Left renal cortex interstitium (tissue), 4 donors: ENCODE data around the gene FRRS1. TPM values are rescaled to one million over a fixed set of nuclear protein-coding genes. Genes with fewer than 3 reads are reported as not detected.
"Not testable (repeated sequence)": the region's sequence is repeated elsewhere in the genome, so short reads cannot be mapped to it uniquely, and the experiment has no call there.

Experiments
- DNase-seq, 4 donors: peaks; one replicate each; pipeline ENCODE4 v3.0.0-alpha.2; 2013; ENCODE audit warnings: low read depth in 4 of 4, low spot score in 2 of 4, missing footprints in 1 of 4
- polyA plus RNA-seq, 4 donors: library from polyadenylated mRNA; unstranded; fragments of 120-200 nt; gene quantifications; one replicate each; pipeline ENCODE4 v1.2.1, GENCODE V29; 2013; ENCODE audit not compliant: insufficient read length in 4 of 4

FRRS1 gene
- 10 to 100 TPM in 2 of 4 donors, 1 to 10 TPM in 2; 8.9 to 10.9 (median 9.8) TPM for polyA plus RNA-seq

DNA sequence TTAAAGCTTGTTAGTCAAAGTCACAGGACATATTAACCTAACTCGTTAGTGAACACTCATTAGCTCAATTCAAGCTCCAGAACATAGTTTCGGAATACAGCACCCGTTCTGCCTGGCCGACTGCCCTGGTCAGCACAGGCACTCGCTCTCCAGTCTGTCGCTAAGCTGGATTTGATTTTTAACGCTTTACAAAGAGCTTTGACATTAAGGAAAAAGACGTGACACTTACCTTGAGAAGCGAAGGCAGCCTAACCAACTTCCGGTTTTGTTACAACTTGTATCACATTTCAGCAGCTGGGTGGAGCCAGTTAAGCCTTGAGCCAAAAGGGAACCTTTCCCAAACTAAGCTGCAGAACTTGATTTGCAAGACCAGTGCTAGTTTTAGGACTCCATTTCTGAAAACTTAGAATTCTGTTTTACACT, at the start of gene FRRS1:
FRRS1 (minus strand) TSS at position 258 of the 423 bp plus-strand sequence. CDS start 17,867 bp downstream, outside the sequence.
- peak; percentile 63 to 78 (median 72) for DNase-seq

DNA sequence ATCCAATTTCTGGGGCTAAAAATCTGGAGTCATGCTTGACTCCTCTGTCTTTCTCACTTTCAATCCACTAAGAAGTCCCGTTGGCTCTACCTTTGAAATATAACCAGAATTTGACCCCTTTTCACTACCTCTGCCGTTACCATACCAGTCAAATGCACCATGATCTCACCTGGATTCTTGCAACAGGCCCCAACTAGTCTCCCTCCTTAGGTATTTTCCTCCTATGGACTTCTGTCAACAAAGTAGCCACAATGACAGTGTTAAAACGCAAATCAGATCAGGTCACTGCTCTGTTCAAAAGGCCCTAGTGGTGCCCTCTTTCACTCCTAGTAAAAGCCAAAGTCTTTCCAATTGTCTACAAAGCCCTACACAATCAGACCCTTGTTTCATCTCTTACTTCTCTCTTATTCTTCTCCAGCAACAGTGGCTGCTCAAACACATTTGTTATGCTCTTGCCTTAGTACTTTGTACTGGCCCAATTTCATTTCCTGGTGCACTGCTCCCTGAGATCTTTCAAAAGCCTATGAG, 48.0 kb upstream of the FRRS1 start:
- DNase-seq: no peak

DNA sequence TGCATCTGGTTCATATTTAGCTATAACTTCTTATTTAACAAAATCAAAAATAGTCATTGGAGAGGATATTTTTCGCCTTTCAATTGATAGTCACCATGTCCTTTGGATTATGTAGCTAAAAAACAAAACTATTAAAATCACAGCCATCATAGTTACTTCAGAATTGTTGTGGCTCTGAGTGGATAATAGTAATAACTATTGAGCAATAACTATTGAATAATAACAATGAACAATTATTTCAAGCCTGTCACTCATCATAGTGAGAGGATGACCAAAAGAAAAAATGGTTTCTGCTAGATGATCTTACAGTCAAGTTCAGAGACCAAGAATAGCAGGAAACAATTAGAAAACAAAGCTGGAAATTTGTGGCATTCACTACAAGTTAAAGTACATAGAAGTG, 45.3 kb upstream of the FRRS1 start:
- no peak for DNase-seq

- no peak for DNase-seq
These were observed 44.6 kb upstream of the FRRS1 start for GRCh38 chr1:99811075-99811474.

DNA sequence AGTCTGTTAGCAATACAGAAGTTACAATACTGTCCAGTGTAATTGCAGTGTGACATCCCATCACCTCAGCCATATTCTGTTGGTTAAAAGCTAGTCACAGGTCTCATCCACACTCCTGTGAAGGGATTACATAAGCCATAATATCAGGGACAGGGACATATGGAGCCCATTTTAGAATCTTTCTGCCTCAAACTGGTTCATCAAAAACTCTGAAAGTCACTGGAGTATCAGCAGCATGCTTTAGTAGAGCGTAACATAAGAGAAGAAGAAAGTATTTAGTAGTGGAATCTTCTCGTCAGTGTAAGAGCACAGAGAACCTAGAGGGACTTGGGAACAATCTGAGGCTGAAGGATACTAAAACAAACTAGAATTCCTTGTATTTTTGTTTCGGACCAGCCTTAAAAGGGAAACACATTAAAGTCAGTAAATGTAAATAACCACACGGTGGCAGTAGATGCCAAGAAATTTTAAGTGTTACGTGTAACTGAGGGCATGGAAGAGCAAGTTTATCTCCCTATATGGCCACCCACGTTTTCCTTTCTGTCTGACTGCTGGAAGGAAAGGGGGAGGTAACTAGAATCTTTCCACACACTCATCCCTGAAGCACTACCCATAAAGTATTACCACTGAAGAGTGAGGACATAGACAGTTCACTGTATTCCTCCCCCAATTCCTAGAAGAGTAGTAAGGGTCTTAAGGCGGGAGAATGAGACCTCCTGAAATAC, 42.1 kb upstream of the FRRS1 start:
- peak; percentile 66 to 82 (median 77) for DNase-seq

DNA sequence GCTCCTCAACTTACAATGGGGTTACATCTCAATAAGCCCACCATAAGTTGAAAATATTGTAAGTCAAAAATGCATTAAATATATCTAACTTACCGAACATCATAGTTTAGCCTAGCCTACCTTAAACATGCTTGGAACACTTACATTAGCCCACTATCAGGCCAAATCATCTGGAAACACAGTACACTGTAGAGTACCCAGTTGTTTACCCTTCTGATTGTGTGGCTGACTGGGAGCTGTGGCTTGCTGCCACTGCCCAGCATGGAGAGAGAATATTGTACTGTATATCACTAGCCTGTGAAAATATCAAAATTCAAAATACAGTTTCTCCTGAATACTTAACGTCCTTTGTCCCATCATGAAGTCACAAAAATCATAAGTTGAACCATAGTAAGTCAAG, 40.4 kb upstream of the FRRS1 start:
- no peak for DNase-seq

GRCh38 chr1:99801584-99801983, 35.1 kb upstream of the FRRS1 start:
- DNase-seq: no peak

DNA sequence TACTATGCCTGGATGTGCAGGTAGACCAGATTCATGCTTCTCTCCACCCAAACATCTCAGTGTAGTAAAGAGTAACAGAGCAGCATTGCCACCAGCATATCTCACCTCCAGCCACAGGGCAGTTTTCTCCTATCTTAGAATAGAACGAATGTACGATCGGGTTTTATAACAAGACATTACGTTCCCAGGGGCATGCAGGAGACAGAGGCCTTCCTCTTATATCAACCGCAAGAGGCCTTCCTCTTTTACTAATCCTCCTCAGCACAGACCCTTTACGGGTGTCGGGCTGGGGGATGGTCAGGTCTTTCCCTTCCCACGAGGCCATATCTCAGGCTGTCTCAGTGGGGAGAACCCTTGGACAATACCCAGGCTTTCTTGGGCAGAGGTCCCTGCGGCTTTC, 27.4 kb upstream of the FRRS1 start:
- not testable (repeated sequence) for DNase-seq

- no peak for DNase-seq
These were observed 23.3 kb upstream of the FRRS1 start for GRCh38 chr1:99789715-99790114.

DNA sequence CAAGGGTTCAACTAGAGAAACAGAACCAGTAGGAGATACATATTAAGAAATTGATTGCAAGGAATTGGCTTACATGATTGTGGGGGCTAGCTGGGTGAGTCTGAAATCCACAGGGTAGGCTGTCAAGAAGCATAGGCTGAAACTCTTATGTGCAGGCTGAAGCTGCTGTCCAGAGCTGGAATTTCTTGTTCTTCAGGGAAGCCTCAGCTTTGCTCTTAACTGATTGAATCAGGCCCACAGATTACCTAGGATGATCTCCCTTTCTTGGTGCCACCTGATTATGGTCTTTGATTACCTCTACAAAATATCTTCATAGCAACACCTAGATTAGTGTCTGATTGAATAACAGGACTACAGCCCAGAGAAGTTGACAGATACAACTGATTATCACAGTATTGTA, 22.5 kb upstream of the FRRS1 start:
- no peak for DNase-seq

DNA sequence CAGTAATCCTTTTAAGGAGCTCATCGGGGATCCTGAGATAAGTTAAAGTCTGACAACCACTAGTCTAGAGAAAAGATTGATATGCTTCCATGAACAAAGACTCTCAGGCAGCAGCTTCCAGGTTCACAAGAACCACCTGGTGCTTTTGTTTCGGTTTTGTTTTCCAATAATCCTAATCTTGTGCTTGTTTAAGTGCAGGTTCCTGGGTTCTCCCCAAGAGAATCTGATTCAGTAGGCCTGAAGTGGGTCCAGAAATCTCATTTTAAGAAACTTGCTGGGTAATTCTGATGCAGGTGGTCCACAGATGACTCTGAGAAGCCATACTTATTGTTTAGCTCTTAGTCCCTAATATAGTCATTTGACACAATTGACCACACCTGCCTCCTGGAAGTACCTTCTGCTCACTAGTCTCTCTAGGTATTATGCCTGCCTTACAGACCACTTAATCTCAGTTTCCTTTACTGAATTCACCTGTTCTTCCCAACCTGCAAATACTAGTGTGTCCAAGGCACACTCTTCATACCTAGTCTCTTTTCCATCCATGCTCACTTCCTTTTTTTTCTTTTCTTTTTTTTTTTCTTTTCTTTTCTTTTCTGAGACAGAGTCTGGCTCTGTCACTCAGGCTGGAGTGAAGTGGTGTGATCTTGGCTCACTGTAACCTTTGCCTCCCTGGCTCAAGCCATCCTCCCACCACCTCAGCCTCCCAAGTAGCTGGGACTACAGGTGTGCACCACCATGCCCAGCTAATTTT, 20.5 kb upstream of the FRRS1 start:
- no peak for DNase-seq

DNA sequence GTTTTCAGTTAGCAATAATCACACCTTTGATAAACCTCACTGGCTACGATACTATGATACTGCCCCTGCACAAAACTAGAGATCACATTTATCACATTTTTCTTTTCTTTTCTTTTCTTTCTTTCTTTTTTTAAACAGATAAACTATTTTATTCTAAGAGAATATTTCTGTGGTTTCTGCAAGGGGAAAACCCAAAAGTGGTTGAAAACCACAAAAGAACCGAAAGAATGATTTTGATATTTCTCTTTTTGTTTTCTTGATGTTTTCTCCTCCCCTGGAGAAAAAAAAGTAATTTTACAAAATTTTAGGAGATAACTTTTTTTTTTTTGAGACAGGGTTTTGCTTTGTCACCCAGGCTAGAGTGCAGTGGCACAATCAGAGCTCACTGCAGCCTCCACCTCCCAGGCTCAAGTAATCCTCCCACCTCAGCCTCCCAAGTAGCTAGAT, 18.4 kb upstream of the FRRS1 start:
- DNase-seq: no peak

DNA sequence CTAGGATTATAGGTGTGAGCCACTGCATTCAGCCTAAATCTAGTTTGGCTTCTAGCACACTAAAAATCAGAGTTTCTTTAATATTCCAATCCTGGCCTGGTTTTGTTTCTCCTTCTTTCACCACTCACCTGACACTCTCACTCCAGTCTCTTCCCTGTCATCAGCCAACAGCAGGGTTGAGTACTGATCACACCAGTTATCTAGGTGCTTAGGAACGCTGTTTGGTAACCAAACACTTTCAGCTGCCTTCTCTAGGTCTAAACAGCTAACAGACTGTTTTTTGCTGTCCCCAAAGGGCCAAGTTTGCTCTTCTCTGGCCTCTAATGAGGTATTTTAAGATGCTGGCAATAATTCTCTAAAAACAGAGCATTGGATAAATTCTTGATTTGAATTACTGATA, 17.7 kb upstream of the FRRS1 start:
- no peak for DNase-seq

DNA sequence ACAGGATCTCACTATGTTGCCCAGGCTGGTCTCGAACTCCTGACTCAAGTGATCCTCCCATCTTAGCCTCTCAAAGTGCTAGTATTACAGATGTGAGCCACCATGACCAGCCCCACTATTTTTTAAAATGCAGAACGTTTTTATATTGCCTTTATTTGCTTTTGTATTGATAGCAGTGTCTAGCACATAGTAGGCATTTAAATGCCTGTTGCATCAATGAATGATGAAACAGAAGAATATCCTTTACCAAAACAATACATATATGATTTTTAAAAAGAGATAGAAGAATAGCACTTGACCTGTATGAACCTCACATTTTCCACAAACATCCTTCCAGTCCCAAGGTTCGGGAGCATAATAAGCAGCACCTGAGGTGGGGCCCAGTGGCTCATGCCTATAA, 16.5 kb upstream of the FRRS1 start:
- no peak for DNase-seq

- DNase-seq: no peak
These were observed 16.0 kb upstream of the FRRS1 start for GRCh38 chr1:99782397-99782796.

DNA sequence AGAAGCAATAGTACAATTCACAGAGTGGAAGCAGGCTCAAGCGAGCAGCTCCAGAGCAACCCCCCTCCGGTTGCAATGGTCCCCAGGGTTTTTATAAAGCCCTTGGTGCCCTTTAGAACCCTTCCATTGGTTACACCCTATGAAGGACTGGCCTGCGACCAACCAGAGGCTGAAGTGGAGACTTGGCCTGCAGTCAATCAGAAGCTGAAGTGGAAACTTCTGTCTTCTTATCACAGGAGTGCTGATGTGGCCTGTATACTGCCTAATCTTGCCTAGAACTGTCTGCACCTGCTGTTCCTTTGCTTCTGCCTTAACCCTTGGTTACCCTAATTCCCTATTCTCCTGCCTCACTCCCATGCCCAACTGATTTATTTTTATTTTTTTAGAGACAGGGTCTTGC, 15.4 kb upstream of the FRRS1 start:
- DNase-seq: no peak

GRCh38 chr1:99777752-99778151, 11.3 kb upstream of the FRRS1 start:
- DNase-seq: no peak

DNA sequence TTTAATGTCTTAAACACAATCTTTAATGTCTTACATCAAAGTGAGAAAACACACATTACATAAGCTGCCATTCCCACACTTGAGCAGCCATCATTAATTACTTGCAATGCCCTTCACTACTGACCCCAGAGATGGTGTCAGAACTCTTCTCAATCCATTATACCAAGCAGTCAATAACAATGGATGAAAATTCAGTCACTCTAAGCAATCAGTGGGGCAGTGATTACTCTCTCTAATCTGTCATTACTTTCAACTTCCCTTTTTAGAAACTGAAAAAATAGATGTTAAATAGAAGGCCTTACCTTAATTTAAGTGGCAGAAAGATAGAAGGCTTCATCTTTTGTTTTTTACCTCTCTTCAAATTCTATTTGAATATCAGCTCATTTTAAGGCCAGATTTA, 9.7 kb upstream of the FRRS1 start:
- DNase-seq: no peak

DNA sequence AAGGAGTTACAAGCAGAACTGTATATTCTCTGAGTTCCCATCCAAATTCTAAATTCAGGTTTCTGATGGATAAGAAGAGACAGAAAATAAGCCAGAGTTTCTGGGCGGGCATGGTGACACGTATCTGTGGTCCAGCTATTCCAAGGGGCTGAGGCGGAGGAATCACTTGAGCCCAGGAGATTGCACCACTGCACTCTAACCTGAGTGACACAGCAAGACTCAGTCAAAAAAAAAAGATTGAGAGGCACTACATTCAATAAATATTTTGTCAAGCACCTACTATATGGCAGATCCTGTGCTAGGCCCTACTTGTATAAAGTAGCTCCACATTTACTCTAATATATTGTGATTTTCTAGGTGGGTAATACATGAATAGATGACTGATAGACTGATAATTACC, 6.4 kb upstream of the FRRS1 start:
- DNase-seq: no peak

GRCh38 chr1:99771513-99771918, 5.1 kb upstream of the FRRS1 start:
- no peak for DNase-seq

DNA sequence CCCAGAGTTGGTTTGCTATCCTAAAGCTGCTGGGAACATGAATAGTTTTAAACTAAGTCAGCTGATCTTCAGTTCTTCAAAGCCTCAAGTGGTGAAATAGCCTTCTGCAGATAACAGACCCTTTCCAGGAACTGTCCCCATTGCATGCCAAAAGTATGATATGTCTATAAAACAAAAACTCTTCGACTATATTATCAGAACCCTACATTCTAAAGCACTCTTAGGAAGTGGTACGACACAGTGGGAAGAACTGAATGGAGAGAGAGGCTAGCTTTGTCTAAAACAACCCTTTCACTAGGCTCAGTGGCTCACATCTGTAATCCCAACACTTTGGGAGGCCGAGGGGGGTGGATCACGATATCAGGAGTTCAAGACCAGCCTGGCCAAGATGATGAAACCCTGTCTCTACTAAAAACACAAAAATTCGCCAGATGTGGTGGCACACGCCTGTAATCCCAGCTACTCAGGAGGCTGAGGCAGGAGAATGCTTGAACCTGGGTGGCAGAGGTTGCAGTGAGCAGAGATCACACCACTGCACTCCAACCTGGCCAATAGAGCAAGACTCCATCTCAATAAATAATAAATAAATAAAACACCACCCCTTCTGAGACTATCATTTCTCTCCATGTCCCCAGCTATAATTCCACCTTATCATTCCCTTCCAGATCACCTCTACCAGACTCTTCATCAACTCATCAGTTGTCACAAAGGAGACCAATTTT, 2.2 kb upstream of the FRRS1 start:
- no peak for DNase-seq
